ENCODE results near the gene NPTX2.

The NPTX2 gene

GRCh38 chr7:98641646-98642500 lies 24.8 kb downstream of the NPTX2 start:
- DNase-seq (ENCODE audit: low read depth) = no peak
- H3K4me3 ChIP-seq (ENCODE audit: low read depth, low read length) = no peak overlapping the region
- TF ChIP-seq, protein P1, sequence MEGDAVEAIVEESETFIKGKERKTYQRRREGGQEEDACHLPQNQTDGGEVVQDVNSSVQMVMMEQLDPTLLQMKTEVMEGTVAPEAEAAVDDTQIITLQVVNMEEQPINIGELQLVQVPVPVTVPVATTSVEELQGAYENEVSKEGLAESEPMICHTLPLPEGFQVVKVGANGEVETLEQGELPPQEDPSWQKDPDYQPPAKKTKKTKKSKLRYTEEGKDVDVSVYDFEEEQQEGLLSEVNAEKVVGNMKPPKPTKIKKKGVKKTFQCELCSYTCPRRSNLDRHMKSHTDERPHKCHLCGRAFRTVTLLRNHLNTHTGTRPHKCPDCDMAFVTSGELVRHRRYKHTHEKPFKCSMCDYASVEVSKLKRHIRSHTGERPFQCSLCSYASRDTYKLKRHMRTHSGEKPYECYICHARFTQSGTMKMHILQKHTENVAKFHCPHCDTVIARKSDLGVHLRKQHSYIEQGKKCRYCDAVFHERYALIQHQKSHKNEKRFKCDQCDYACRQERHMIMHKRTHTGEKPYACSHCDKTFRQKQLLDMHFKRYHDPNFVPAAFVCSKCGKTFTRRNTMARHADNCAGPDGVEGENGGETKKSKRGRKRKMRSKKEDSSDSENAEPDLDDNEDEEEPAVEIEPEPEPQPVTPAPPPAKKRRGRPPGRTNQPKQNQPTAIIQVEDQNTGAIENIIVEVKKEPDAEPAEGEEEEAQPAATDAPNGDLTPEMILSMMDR (IDR thresholded peaks at IDR 0.05; ENCODE audit: control insufficient read depth, extremely low read depth, insufficient read depth) = no peak

DNA sequence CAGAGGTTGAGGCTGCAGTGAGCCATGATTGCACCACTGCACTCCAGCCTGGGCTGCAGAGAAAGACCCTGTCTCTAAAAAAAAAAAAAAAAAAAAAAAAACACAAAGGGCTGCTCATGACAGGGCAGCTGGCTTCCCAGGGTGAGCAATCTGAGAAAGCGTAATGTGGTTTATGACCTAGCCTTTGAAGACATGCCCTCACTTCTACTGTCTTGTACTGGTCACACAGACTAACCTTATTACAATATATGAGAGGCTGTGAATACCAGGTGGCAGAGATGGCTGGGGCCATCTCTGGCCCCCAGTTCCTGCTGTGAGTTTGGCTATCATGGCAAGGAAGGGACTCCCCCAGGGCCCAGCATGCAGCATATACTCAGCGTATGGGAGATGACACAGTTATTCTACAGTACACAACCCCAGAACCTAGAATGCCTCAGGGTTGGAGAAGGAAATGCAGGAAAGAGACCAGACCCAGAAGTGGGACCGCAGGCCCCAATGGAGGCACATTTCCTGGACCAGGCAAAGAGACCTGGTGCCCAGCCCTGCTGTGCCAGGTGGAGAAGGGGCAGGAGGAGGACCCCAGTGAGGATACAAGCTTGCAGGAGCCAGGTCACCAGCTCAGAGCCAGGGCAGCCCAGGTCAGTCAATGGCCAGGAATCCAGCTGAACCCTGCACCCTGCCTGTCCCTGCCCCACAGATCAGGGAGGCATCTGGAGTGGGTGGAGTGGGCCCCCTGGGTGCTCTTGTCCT lies 26.3 kb downstream of the NPTX2 start:
- no peak overlapping the region for H3K4me3 ChIP-seq (ENCODE audit: low read depth, low read length)
- TF ChIP-seq, protein P1 (IDR thresholded peaks at IDR 0.05; ENCODE audit: control insufficient read depth, extremely low read depth, insufficient read depth) = no peak
- DNase-seq (ENCODE audit: low read depth) = no peak

GRCh38 chr7:98646465-98646864 lies 29.4 kb downstream of the NPTX2 start:
- TF ChIP-seq, protein P1 (IDR thresholded peaks at IDR 0.05; ENCODE audit: control insufficient read depth, extremely low read depth, insufficient read depth) = no peak
- no peak for DNase-seq (ENCODE audit: low read depth)
- H3K4me3 ChIP-seq (ENCODE audit: low read depth, low read length) = no peak overlapping the region

- no peak for DNase-seq (ENCODE audit: low read depth)
- no peak overlapping the region for H3K4me3 ChIP-seq (ENCODE audit: low read depth, low read length)
- TF ChIP-seq, protein P1 (IDR thresholded peaks at IDR 0.05; ENCODE audit: control insufficient read depth, extremely low read depth, insufficient read depth) = no peak
Measured at GRCh38 chr7:98647326-98647725, 30.2 kb downstream of the NPTX2 start.

DNA sequence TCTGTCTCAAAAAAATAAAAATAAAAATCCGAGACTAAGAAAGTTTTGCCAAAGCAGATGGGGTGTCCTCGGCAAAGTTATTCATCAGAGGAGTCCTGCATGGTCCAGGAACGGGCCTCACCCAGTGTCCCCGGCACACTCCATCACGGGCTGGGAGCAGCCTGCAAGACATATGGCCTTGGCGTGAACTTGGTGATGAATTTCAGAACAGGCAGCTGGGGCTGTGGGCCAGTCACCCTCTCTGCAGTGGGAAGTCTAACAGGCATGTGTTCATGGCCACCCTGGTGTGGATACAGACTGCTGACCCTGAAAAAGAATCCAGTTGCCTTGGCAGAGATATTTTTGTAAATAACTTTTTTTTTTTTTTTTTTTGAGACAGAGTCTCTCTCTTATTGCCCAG lies 34.7 kb downstream of the NPTX2 start:
- H3K4me3 ChIP-seq (ENCODE audit: low read depth, low read length) = no peak overlapping the region
- no peak for DNase-seq (ENCODE audit: low read depth)
- TF ChIP-seq, protein P1 (IDR thresholded peaks at IDR 0.05; ENCODE audit: control insufficient read depth, extremely low read depth, insufficient read depth) = no peak

DNA sequence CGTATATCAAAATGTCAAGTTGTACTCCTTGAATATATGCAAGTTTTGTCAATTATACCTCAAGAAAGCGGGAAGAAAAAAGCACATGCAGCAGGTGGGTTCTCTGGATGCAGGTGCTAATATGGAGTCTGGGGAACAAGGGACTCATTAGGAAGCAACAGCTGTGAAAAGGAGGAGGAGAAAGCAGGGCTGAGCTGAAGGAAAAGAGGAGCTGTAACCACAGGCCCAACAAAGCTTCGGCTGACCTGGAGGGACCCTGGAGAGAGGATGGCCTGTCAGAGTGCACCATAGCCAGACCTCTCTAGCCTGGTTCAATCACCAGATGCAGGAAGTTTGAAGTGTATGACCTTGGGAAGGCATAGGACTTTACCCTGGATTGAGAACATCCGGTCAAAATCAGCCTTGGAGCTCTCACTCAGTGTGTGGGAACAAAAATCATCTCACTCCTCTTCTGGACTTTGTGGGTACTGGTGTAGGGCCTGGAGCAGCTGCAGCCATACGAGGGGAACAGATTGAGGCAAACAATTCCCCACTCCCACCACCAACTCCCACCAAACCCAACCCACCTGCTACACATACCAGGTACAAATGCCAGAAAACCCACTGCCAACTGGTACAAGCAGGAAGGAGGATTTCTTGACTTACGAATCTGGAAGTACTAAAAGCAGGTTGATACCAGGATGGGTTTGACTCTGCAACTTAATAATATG lies 36.7 kb downstream of the NPTX2 start:
- DNase-seq (ENCODE audit: low read depth) = no peak
- no peak overlapping the region for H3K4me3 ChIP-seq (ENCODE audit: low read depth, low read length)
- TF ChIP-seq, protein P1 (IDR thresholded peaks at IDR 0.05; ENCODE audit: control insufficient read depth, extremely low read depth, insufficient read depth) = no peak
